Ectodermal cell (in vitro differentiated cells): ENCODE measurements around the gene PTOV1.

Experiments used
- H3K27ac ChIP-seq: 2 replicates; pipeline ENCODE4 v1.7.0; 2013; ENCODE audit warnings: mild to moderate bottlenecking, low read depth, low read length; ENCODE audit not compliant: insufficient read depth, poor library complexity, severe bottlenecking
- H3K27me3 ChIP-seq: 2 replicates; pipeline ENCODE4 v1.7.0; 2013; ENCODE audit warnings: mild to moderate bottlenecking, low read length; ENCODE audit not compliant: insufficient read depth, control insufficient read depth, poor library complexity, severe bottlenecking
- H3K36me3 ChIP-seq: one replicate; pipeline ENCODE4 v1.7.0; 2013; ENCODE audit warnings: low read length; ENCODE audit not compliant: control insufficient read depth, insufficient read depth
- H3K4me1 ChIP-seq: one replicate; pipeline ENCODE4 v1.7.0; 2013; ENCODE audit warnings: low read length; ENCODE audit not compliant: control insufficient read depth, insufficient read depth
- H3K4me3 ChIP-seq: 2 replicates; pipeline ENCODE4 v1.7.0; 2013; ENCODE audit warnings: low read depth, low read length, control low read depth; ENCODE audit not compliant: insufficient read depth
- H3K9me3 ChIP-seq: 2 replicates; pipeline ENCODE4 v1.7.0; 2013; ENCODE audit warnings: mild to moderate bottlenecking, low read length, moderate library complexity; ENCODE audit not compliant: control insufficient read depth
- WGBS, 2 experiments: methylation state at CpG; one replicate each; pipeline ENCODE4 v1.1.7; 2013; ENCODE audit warnings: missing lambda C conversion rate in 2 of 2; 5-methylcytosine and 5-hydroxymethylcytosine counted together

PTOV1 gene

GRCh38 chr19:49840736-49841249, 10.2 kb upstream of the PTOV1 start:
- Histone ChIP-seq H3K36me3 (peaks cover 30% of the 10 kb centered on the region), H3K9me3 (no peaks in the 10 kb centered on the region), H3K27ac (peak overlapping the region; percentile 13), H3K4me3 (no peak overlapping the region), H3K4me1 (no peaks in the 10 kb centered on the region), H3K27me3 (no peaks in the 10 kb centered on the region)
- WGBS, 2 experiments: 92 to 94% methylated on average over 17 of the region's 17 CpGs

- Histone ChIP-seq H3K4me3 (no peak overlapping the region), H3K36me3 (peaks cover 15% of the 10 kb centered on the region), H3K27me3 (no peaks in the 10 kb centered on the region), H3K4me1 (no peaks in the 10 kb centered on the region), H3K27ac (no peak overlapping the region), H3K9me3 (no peaks in the 10 kb centered on the region)
- 96 to 97% methylated on average over 2 of the region's 3 CpGs for WGBS, 2 experiments
These were observed 7.7 kb upstream of the PTOV1 start for GRCh38 chr19:49843265-49843664.

GRCh38 chr19:49844138-49845095, 6.5 kb upstream of the PTOV1 start:
- WGBS, 2 experiments: 92% methylated on average over 18 of the region's 18 CpGs
- Histone ChIP-seq H3K36me3 (peaks cover 7% of the 10 kb centered on the region), H3K27me3 (no peaks in the 10 kb centered on the region), H3K9me3 (no peaks in the 10 kb centered on the region), H3K4me3 (no peak overlapping the region), H3K27ac (no peak overlapping the region), H3K4me1 (no peaks in the 10 kb centered on the region)

- H3K4me1 ChIP-seq: peaks cover 3% of the 10 kb centered on the region
- no peak overlapping the region for H3K4me3 ChIP-seq
- H3K36me3 ChIP-seq: peaks cover 11% of the 10 kb centered on the region
- no peaks in the 10 kb centered on the region for H3K27me3 ChIP-seq
- no peaks in the 10 kb centered on the region for H3K9me3 ChIP-seq
- H3K27ac ChIP-seq: no peak overlapping the region
- WGBS, 2 experiments: 90 to 92% methylated on average over 3 of the region's 3 CpGs
These were observed 5.5 kb upstream of the PTOV1 start for GRCh38 chr19:49845414-49845813.

GRCh38 chr19:49846408-49846807, 4.6 kb upstream of the PTOV1 start:
- no peaks in the 10 kb centered on the region for H3K9me3 ChIP-seq
- WGBS, 2 experiments: 70 to 75% methylated on average over 5 of the region's 5 CpGs
- peaks cover 5% of the 10 kb centered on the region for H3K36me3 ChIP-seq
- H3K4me3 ChIP-seq: no peak overlapping the region
- H3K27me3 ChIP-seq: no peaks in the 10 kb centered on the region
- no peak overlapping the region for H3K27ac ChIP-seq
- H3K4me1 ChIP-seq: peaks cover 3% of the 10 kb centered on the region

- Histone ChIP-seq H3K9me3 (no peaks in the 10 kb centered on the region), H3K27me3 (no peaks in the 10 kb centered on the region), H3K4me1 (peaks cover 13% of the 10 kb centered on the region), H3K4me3 (no peak overlapping the region), H3K36me3 (peaks cover 5% of the 10 kb centered on the region), H3K27ac (no peak overlapping the region)
- WGBS, 2 experiments: 96% methylated on average over 10 of the region's 10 CpGs
These were observed 2.9 kb upstream of the PTOV1 start for GRCh38 chr19:49847731-49848696.

GRCh38 chr19:49848938-49849337, 2.0 kb upstream of the PTOV1 start:
- no peak overlapping the region for H3K4me3 ChIP-seq
- H3K27ac ChIP-seq: no peak overlapping the region
- peaks cover 5% of the 10 kb centered on the region for H3K36me3 ChIP-seq
- WGBS, 2 experiments: 94 to 96% methylated on average over 3 of the region's 3 CpGs
- no peaks in the 10 kb centered on the region for H3K27me3 ChIP-seq
- H3K4me1 ChIP-seq: peaks cover 22% of the 10 kb centered on the region
- no peaks in the 10 kb centered on the region for H3K9me3 ChIP-seq

GRCh38 chr19:49849433-49850220, 1.3 kb upstream of the PTOV1 start:
- Histone ChIP-seq H3K36me3 (peaks cover 5% of the 10 kb centered on the region), H3K4me1 (peaks cover 24% of the 10 kb centered on the region), H3K27me3 (no peaks in the 10 kb centered on the region), H3K4me3 (peak overlapping the region; percentile 62), H3K27ac (no peak overlapping the region), H3K9me3 (no peaks in the 10 kb centered on the region)
- WGBS, 2 experiments: 91 to 92% methylated on average over 15 of the region's 15 CpGs

- peaks cover 24% of the 10 kb centered on the region for H3K4me1 ChIP-seq
- H3K36me3 ChIP-seq: peaks cover 9% of the 10 kb centered on the region
- H3K27me3 ChIP-seq: no peaks in the 10 kb centered on the region
- H3K4me3 ChIP-seq: peak overlapping the region; percentile 62
- peak overlapping the region; percentile 95 for H3K27ac ChIP-seq
- H3K9me3 ChIP-seq: no peaks in the 10 kb centered on the region
- 72 to 73% methylated on average over 12 of the region's 12 CpGs for WGBS, 2 experiments
These were observed 805 bp upstream of the PTOV1 start for GRCh38 chr19:49850221-49850486.
